GM18951 (cell line): ENCODE results near the gene CACNA2D3.

ENCODE experiments used
- POLR2A ChIP-seq: IDR thresholded peaks from 4 replicates; pipeline ENCODE4 v1.6.1; 2011; ENCODE audit warnings: mild to moderate bottlenecking; ENCODE audit not compliant: insufficient read length, insufficient read depth; ENCODE audit errors: extremely low read depth
- in situ Hi-C: fragments of 300-500 bp; cut with MboI; formaldehyde crosslinking; loops from one replicate; pipeline ENCODE4 v1.12.0; 2022; ENCODE audit warnings: low sequenced_read_pairs, mixed read lengths, inconsistent platforms; ENCODE audit not compliant: unreplicated experiment

The CACNA2D3 gene

GRCh38 chr3:54339608-54340007 lies 217.3 kb downstream of the CACNA2D3 start:
- TF ChIP-seq POLR2A = no peak
- in situ Hi-C loops = no loop called here

GRCh38 chr3:54341811-54342210 lies 219.5 kb downstream of the CACNA2D3 start:
- TF ChIP-seq POLR2A = no peak
- in situ Hi-C loops = no loop called here

GRCh38 chr3:54342676-54343075 lies 220.3 kb downstream of the CACNA2D3 start:
- no peak for TF ChIP-seq POLR2A
- in situ Hi-C loops = no loop called here

GRCh38 chr3:54343495-54343894 lies 221.1 kb downstream of the CACNA2D3 start:
- in situ Hi-C loops = no loop called here
- TF ChIP-seq POLR2A = no peak

- no peak for TF ChIP-seq POLR2A
- in situ Hi-C loops = no loop called here
These were observed 222.4 kb downstream of the CACNA2D3 start for GRCh38 chr3:54344601-54345231.

GRCh38 chr3:54345847-54346375 lies 223.6 kb downstream of the CACNA2D3 start:
- in situ Hi-C loops = no loop called here
- TF ChIP-seq POLR2A = no peak

GRCh38 chr3:54347060-54347459 lies 224.7 kb downstream of the CACNA2D3 start:
- TF ChIP-seq POLR2A = no peak
- in situ Hi-C loops = no loop called here

GRCh38 chr3:54347933-54348332 lies 225.6 kb downstream of the CACNA2D3 start:
- TF ChIP-seq POLR2A = no peak
- in situ Hi-C loops = no loop called here

GRCh38 chr3:54349231-54349652 lies 226.9 kb downstream of the CACNA2D3 start:
- TF ChIP-seq POLR2A = no peak
- in situ Hi-C loops = no loop called here

- in situ Hi-C loops = no loop called here
These were observed 227.3 kb downstream of the CACNA2D3 start for GRCh38 chr3:54349691-54350090.

GRCh38 chr3:54353546-54353945 lies 231.2 kb downstream of the CACNA2D3 start:
- in situ Hi-C loops = no loop called here
- TF ChIP-seq POLR2A = no peak

More at GRCh38 chr3:54349691-54350090, 227.3 kb downstream of the CACNA2D3 start:
- TF ChIP-seq POLR2A = no peak

- in situ Hi-C loops = no loop called here
- no peak for TF ChIP-seq POLR2A
These were observed 231.6 kb downstream of the CACNA2D3 start for GRCh38 chr3:54353946-54354345.

- no peak for TF ChIP-seq POLR2A
- in situ Hi-C loops = no loop called here
These were observed 233.4 kb downstream of the CACNA2D3 start for GRCh38 chr3:54355800-54356199.

- in situ Hi-C loops = no loop called here
These were observed 234.1 kb downstream of the CACNA2D3 start for GRCh38 chr3:54356261-54357045.

More at GRCh38 chr3:54356261-54357045, 234.1 kb downstream of the CACNA2D3 start:
- no peak for TF ChIP-seq POLR2A
